Right lobe of liver (tissue), 4 donors: ENCODE data around the gene CDK3.

Experiments used
- POLR2A ChIP-seq: fragments of 450-650 bp; IDR thresholded peaks from one replicate; pipeline ENCODE4 v1.6.1; 2017; ENCODE audit warnings: antibody characterized with exemption, mild to moderate bottlenecking
- TF ChIP-seq, protein P1 (sequence below), 4 donors: fragments of 200-600 bp in 3 of 4; fragments of 450-650 bp in 1 of 4; IDR thresholded peaks; one replicate each; pipeline versions ENCODE4 v1.5.1 to v1.8.0; 2016 to 2022; ENCODE audit warnings: antibody characterized with exemption in 4 of 4, mild to moderate bottlenecking in 2 of 4
- donor health status: DM: no; HTN: no; CAD: no.
- donor health status: DM: no; HTN: no; CAD: no.
- donor health status: DM: no; HTN: yes; CAD: no.

DNA sequence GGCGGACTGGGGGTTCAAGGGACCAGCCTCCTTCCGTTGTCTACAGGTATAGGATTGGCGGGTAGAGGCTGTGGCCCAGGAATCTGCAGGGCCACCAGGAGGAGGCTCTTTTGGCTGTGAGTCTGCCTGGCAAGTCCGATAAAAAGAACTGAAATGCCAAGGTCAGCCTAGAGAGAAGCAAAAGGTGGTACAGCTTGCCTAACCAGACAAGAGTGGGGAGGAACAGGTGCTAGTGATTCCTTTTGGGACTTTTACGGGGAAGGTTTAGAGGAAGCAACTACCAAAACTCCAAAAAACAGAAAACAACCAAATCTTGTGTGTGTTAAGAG is 32.1 kb downstream of the CDK3 start:
- TF ChIP-seq, protein P1, sequence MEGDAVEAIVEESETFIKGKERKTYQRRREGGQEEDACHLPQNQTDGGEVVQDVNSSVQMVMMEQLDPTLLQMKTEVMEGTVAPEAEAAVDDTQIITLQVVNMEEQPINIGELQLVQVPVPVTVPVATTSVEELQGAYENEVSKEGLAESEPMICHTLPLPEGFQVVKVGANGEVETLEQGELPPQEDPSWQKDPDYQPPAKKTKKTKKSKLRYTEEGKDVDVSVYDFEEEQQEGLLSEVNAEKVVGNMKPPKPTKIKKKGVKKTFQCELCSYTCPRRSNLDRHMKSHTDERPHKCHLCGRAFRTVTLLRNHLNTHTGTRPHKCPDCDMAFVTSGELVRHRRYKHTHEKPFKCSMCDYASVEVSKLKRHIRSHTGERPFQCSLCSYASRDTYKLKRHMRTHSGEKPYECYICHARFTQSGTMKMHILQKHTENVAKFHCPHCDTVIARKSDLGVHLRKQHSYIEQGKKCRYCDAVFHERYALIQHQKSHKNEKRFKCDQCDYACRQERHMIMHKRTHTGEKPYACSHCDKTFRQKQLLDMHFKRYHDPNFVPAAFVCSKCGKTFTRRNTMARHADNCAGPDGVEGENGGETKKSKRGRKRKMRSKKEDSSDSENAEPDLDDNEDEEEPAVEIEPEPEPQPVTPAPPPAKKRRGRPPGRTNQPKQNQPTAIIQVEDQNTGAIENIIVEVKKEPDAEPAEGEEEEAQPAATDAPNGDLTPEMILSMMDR (IDR thresholded peaks at IDR 0.05) = no peak
- TF ChIP-seq POLR2A = no peak
